Activated effector memory CD4-positive, alpha-beta T cell treated with Interleukin-2 at 50 U/mL for 16 hours (primary cell): ENCODE data around the gene ST6GALNAC4.

ENCODE experiments used
- DNase-seq: peaks from one replicate; pipeline ENCODE4 v3.0.0-alpha.2; 2020

ST6GALNAC4 gene

DNA sequence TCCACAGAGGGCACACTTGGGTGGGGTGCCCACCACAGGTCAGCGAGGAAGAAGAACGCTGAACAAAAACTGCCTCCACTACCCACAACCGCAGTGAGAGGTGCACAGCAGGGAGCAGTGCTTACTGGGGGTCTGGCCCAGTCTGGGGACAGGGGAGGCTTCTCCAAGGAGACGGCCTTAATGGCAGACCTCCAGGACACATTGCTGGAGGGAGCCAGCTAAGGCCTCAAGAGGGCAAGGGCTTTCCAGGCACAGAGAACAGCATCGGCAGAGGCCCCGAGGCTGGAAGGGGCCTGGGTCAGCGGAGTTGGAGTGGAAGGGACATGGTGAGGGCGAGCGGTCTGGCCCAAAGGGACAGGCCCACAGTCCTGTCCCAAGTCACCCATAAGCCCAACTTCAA is 29.1 kb upstream of the ST6GALNAC4 start:
- no peak for DNase-seq

- DNase-seq = no peak
These were observed 28.5 kb upstream of the ST6GALNAC4 start for GRCh38 chr9:127945338-127945737.

DNA sequence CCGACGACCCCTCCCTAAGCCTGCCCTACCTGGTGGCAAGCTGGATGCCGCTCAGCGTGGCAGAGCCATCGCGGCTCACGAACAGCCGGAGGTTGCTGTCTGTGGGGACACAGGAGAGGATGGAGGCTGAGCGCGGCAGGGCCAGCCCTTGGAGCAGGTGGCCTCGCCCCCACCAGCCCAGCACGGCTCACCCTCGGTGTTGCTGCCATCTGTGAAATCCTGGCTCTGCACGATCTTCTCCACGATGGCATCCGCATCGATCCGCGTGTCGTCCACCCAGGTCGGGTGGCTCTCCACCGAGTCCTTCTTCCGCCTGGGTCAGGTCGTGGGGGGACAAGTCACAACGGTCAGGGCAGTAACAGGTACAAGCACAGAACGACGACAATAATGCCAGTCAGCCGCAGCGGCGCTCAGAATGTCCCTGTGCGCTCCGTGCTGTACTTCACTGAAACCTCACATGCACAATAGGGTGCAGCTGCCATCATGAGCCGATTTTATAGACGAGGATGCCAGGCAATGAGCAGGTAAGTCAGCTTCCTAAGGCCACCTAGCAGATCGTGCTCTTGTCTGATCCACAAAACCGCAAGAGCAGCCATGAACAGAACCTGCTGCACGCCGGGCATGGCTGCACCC is 27.9 kb upstream of the ST6GALNAC4 start:
- no peak for DNase-seq

DNA sequence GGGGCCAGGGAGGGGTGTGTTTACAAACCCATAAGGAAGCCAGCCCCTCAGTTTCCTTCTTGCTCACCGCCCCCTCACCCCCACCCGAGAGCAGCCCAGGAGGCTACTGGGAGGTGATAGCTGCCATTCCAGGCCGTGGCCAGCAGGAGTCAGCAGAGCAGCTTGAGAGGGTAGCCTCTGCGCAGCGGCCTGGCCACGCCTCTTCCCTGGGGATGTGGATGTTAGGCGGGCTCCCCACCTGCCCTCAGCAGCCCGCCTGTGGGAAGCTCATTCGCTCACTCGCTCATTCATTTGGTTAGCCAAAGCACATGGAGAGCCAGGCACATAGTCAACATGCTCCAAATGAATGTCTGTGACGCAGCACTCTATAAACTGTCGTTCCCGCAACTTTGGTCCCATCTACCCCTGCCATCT is 26.9 kb upstream of the ST6GALNAC4 start:
- DNase-seq = peak; percentile 60

- DNase-seq = no peak
These were observed 26.3 kb upstream of the ST6GALNAC4 start for GRCh38 chr9:127943011-127943662.

DNA sequence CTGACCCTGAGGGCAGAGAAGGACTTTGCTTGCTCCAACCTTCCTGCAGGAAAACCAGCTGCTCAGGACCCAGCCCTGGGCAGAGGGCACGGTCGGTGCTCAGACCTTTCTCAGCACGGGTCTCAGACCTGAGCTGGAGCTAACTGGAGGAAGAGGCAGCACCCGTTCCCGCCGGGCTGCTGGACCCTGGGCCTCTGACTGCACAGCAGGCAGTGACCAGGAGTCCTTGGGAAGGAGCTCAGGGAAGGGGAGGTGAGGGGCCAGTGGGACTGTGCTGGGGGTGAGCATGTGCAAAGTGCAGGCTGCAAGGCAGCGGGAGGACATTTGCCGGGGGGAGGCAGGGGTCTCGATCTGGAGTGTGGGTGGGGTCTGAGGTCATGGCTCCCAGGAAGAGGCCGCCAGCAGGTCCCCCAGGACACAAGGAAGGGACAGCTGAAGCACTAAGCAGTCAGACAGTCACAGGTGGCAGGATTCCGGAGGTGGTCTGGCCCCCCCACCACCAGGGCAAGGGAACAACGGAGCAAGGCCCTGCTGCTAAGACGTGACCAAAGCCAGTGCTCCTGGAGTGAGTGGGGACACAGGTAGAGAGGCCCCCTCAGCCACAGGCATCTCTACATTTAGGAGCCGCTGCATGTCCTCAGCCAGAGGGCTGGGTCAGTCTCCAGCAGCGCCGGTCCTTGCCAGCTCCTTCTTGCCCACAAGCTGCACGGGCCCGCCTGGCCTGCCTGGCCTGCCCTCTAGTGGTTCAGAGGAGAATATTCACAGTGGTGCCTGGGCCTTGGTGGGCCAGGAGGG is 25.6 kb upstream of the ST6GALNAC4 start:
- no peak for DNase-seq

DNA sequence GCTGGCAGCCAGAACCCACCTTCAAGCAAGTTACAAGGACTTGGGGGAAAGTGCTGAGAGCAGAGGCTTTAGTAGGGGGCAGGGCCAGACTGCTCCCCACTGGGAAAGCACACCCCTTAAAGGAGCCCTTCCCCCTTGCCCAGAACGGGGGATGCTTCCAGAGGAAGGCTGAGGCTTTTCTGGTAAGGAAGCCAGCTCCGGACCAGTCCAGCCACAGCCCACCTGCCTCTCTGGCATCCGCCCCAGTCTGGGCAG is 25.0 kb upstream of the ST6GALNAC4 start:
- no peak for DNase-seq

- DNase-seq = no peak
These were observed 24.5 kb upstream of the ST6GALNAC4 start for GRCh38 chr9:127941062-127941960.

GRCh38 chr9:127940593-127940992 is 23.8 kb upstream of the ST6GALNAC4 start:
- DNase-seq = no peak

DNA sequence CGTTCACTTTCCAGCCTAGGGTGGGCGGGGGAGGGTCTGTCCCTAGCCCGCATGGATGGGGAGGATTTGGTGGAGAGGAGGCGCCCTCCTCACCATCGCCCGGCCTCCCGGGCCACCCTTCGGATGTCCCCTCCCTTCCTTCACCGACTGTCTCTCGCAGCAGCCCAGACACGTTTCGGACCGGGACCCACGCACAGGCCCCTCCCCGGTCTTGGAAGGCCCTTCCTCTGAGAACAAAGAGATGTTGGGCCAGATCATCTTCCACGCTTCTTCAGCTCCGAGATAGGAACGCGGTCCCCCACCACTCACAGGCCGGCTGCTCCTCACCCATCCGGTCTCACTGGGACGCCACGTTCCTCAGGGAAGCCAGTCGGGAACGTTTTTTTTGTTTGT is 21.5 kb upstream of the ST6GALNAC4 start:
- no peak for DNase-seq

- DNase-seq = peak; percentile 81
These were observed 20.8 kb upstream of the ST6GALNAC4 start, which contains the start of gene DPM2 for GRCh38 chr9:127937388-127938297. TSS of gene DPM2 (minus strand) at chr9:127937854. CDS start at chr9:127937820, 34 bp downstream.

DNA sequence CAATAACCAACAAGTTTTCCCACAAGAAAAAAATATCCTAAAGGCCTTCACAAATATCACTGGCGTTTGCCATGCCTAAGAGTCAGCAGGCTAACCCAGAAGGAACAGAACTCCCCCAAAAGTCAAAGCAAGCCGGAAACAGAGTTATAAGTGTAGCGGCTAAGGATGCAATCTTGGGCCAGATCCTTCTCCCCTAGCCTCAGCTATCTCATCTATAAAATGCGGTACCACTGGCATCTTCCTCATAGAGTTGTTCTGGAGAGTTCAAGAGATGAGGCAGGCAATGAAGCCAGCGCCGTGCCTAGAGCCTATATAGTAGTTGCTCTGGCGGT is 20.2 kb upstream of the ST6GALNAC4 start:
- no peak for DNase-seq

- DNase-seq = no peak
These were observed 19.6 kb upstream of the ST6GALNAC4 start for GRCh38 chr9:127936347-127936852.

DNA sequence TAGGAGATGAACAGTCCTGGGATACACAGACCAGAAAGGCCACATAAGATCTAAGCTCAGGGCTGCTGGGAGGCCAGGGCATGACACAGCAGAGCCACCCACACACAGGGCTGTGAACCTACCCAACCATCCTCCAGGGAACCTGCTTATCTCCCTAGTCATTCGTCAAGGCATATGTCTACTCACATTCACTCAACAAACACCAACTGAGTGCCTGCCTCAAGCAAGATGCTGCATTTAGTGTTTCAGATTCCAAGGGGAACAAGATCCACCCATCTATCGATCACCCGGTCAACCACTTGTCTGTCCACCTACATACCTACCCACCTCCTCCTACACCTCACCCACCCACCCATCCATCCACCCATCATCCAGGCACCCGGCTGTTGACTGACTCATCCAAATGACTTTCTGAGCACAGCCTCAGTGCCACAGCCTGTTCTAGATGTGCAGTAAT is 19.0 kb upstream of the ST6GALNAC4 start:
- no peak for DNase-seq

GRCh38 chr9:127934986-127935385 is 18.1 kb upstream of the ST6GALNAC4 start:
- DNase-seq = no peak

GRCh38 chr9:127934248-127934647 is 17.4 kb upstream of the ST6GALNAC4 start:
- no peak for DNase-seq

DNA sequence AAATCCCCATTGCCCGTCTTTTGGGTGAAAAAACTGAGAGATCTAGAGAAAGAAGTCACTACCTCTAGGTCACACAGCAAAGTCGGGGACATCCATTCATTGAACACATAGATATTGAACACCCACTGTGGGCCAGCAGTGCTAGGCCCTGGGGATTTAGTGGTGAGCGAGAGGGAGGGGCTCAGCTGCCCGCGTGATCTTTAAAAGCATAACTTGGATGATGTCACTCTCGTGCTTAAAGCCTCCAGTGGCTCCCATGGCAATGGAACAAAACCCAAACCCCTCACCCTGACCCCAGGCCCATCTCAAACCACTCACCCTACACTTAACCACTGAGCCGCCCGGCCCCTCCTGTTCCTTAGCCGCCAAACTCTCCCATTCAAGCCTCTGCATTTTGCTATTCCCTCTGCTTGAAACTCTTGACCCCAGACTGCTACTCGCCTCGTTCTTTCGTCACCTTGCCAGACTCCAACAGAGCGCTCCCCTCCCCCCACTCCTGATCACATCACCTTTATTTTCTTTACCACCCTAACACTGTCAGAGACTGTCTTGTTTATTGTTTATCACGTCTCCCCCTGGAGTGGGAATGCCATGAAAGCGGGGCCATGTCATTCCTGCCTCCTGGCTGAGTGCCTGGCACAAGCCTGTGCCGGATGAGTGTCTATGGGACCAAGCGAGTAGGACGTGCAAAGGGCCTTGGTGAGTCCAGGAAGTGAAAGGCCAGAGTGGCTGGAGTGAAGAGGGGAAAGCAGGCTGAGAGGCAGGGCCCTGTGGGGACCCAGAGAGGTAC is 14.4 kb upstream of the ST6GALNAC4 start:
- no peak for DNase-seq

GRCh38 chr9:127930231-127931091 is 13.6 kb upstream of the ST6GALNAC4 start, which contains the start of gene PIP5KL1:
TSS of gene PIP5KL1 (minus strand) at chr9:127930777. CDS start at chr9:127930752, 25 bp downstream.
- peak; percentile 62 for DNase-seq

- no peak for DNase-seq
These were observed 12.8 kb upstream of the ST6GALNAC4 start for GRCh38 chr9:127929625-127929979.
